Natural killer cell (primary cell): ENCODE measurements around the gene RARG. TPM values are rescaled to one million over a fixed set of nuclear protein-coding genes. Genes with fewer than 3 reads are reported as not detected.

Experiments used
- ATAC-seq, 3 donors: fragments of 150-1000 bp in 2 of 3; fragments of 200-7000 bp in 1 of 3; cut with Tn5 transposase; 1 replicate in 1 of 3; 2 replicates in 2 of 3; pipeline ENCODE4 v1.10.0; 2021; ENCODE audit warnings: mild to moderate bottlenecking in 2 of 3, moderate library complexity in 2 of 3
- DNase-seq, 2 donors: peaks; one replicate each; pipeline versions ENCODE4 v3.0.0 to v3.0.0-alpha.2; 2013 to 2021; ENCODE audit warnings: mixed read lengths in 1 of 2
- H3K27ac ChIP-seq: one replicate; pipeline ENCODE4 v1.5.1; 2013; ENCODE audit warnings: mild to moderate bottlenecking, low read length
- H3K27me3 ChIP-seq: one replicate; pipeline ENCODE4 v1.6.1; 2013; ENCODE audit warnings: low read length; ENCODE audit not compliant: control insufficient read depth, insufficient read depth
- H3K36me3 ChIP-seq: one replicate; pipeline ENCODE4 v1.6.1; 2013; ENCODE audit warnings: low read length; ENCODE audit not compliant: control insufficient read depth, insufficient read depth
- H3K4me1 ChIP-seq: one replicate; pipeline ENCODE4 v1.6.1; 2013; ENCODE audit warnings: low read length; ENCODE audit not compliant: control insufficient read depth, insufficient read depth
- H3K4me3 ChIP-seq: one replicate; pipeline ENCODE4 v1.5.1; 2013; ENCODE audit warnings: low read length
- H3K9me3 ChIP-seq: one replicate; pipeline ENCODE4 v1.6.1; 2013; ENCODE audit warnings: low read length; ENCODE audit not compliant: control insufficient read depth, insufficient read depth
- H3K27ac Mint-ChIP-seq, 2 donors: one replicate each; pipeline ENCODE4 v1.8.0; 2022; ENCODE audit warnings: mild to moderate bottlenecking in 2 of 2, mixed read lengths in 2 of 2, moderate library complexity in 1 of 2
- H3K27me3 Mint-ChIP-seq, 2 donors: one replicate each; pipeline ENCODE4 v1.8.0; 2022; ENCODE audit warnings: low read depth in 2 of 2, mixed read lengths in 2 of 2
- H3K36me3 Mint-ChIP-seq: one replicate; pipeline ENCODE4 v1.8.0; 2022; ENCODE audit warnings: mixed read lengths
- H3K4me1 Mint-ChIP-seq, 2 donors: one replicate each; pipeline ENCODE4 v1.8.0; 2022; ENCODE audit warnings: mixed read lengths in 2 of 2
- H3K4me3 Mint-ChIP-seq: one replicate; pipeline ENCODE4 v1.8.0; 2022; ENCODE audit warnings: mild to moderate bottlenecking, moderate library complexity, mixed read lengths
- H3K9me3 Mint-ChIP-seq, 2 donors: one replicate each; pipeline ENCODE4 v1.8.0; 2022; ENCODE audit warnings: mixed read lengths in 2 of 2
- WGBS: methylation state at CpG from one replicate; pipeline ENCODE4 v1.1.7; 2013; ENCODE audit warnings: missing lambda C conversion rate; ENCODE audit not compliant: insufficient coverage; 5-methylcytosine and 5-hydroxymethylcytosine counted together
- intact Hi-C: fragments of 100-400 bp; cut with micrococcal nuclease; formaldehyde crosslinking; loops from one replicate; pipeline ENCODE4 v1.14.2; 2022
- total RNA-seq, 4 donors: library from RNA; stranded (reverse); fragments of 120-200 nt in 1 of 4; gene quantifications; one replicate each; pipeline versions ENCODE4 v1.2.3 to v1.2.4, GENCODE V29; 2013 to 2022
- TF ChIP-seq, protein P1 (sequence below): fragments of 200-600 bp; IDR thresholded peaks from one replicate; pipeline ENCODE4 v1.8.0; 2022; ENCODE audit warnings: antibody characterized with exemption

RARG gene
- total RNA-seq, 3 donors from 2014 or later (not counting 1 experiment from before 2014, with no cell fraction given), result 24.0 to 30.6 (median 27.5) TPM

DNA sequence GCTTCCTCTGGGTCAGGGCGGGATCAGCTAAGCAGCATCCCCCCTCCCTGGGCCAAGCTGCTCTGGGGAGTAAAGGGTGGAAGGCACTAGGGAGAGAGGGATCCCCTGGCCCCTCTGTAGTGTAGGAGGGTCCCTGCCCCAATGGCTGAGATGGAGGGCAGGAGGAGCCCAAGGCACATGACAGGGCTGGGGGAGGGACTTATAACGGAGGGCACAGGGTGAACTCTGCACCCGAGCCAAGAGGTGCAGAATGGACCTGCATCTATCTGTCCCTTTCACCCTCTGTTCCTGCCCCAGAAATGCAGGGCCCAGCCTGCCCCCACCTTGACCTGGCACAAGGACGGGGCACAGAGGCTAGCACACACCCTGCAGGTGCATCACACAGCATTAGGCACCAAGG is 21.2 kb downstream of the RARG start:
- ATAC-seq, result no peak
- Mint-ChIP-seq H3K4me3 (no peak overlapping the region), H3K27ac (no peak overlapping the region)

DNA sequence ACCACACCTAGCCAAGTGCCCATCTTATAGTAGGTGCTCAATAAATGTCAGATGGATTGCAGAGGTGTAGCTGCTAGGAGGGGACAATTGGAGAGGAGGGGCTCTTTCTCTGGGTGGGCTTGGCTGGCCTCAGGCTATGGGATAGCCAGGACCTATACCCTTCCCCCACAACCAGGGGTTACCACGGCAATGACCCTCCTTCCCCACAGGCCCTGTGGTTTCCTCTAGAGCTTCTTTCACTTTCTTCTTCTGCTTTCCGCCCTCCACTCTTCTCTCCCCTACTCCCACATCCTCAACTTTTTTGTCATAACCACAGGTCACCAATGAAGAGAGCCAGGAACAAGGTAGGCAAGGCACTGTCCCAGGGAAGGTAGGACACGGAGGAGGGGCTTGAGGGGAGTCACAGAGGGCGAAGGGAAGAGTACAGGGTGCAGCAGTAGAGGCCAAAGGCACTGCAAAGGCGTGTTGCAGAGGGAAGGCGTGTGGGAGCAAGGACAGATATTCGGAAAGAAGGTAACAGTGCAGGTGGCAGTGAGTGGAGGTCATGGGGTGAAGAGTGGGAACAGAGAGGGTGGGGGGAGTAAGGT is 23.0 kb downstream of the RARG start:
- Mint-ChIP-seq H3K27ac (peak overlapping the region; percentile 75 to 79), H3K36me3 (no peaks in the 10 kb centered on the region), H3K27me3 (no peaks in the 10 kb centered on the region), H3K4me1 (peaks cover 50 to 76% of the 10 kb centered on the region in 2 donors), H3K9me3 (no peaks in the 10 kb centered on the region), H3K4me3 (peak overlapping the region; percentile 86)
- H3K27ac ChIP-seq, result peak overlapping the region; percentile 9
- peaks cover 33% of the 10 kb centered on the region for H3K36me3 ChIP-seq
- intact Hi-C loops, result loop anchor here (5.0 to 10.0 kb wide), 2 partner anchors 52 to 296 kb away; partner anchors contain the start of genes NPFF and TARBP2
- H3K9me3 ChIP-seq, result no peaks in the 10 kb centered on the region
- peak in 1 of 2 donors; percentile 59 for DNase-seq
- ATAC-seq, result peak in 2 of 3 donors; percentile 25
- WGBS, result 5% methylated on average over 7 of the region's 7 CpGs
- H3K4me1 ChIP-seq, result peaks cover 69% of the 10 kb centered on the region
- TF ChIP-seq, protein P1, sequence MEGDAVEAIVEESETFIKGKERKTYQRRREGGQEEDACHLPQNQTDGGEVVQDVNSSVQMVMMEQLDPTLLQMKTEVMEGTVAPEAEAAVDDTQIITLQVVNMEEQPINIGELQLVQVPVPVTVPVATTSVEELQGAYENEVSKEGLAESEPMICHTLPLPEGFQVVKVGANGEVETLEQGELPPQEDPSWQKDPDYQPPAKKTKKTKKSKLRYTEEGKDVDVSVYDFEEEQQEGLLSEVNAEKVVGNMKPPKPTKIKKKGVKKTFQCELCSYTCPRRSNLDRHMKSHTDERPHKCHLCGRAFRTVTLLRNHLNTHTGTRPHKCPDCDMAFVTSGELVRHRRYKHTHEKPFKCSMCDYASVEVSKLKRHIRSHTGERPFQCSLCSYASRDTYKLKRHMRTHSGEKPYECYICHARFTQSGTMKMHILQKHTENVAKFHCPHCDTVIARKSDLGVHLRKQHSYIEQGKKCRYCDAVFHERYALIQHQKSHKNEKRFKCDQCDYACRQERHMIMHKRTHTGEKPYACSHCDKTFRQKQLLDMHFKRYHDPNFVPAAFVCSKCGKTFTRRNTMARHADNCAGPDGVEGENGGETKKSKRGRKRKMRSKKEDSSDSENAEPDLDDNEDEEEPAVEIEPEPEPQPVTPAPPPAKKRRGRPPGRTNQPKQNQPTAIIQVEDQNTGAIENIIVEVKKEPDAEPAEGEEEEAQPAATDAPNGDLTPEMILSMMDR, result no peak
- peak overlapping the region; percentile 3 for H3K4me3 ChIP-seq
- H3K27me3 ChIP-seq, result no peaks in the 10 kb centered on the region

More for the DNA sequence above, 21.2 kb downstream of the RARG start:
- peaks cover 57 to 75% of the 10 kb centered on the region in 2 donors for H3K4me1 Mint-ChIP-seq
- WGBS, result 90% methylated on average over 4 of the region's 4 CpGs
- H3K27ac ChIP-seq, result no peak overlapping the region
- no peaks in the 10 kb centered on the region for H3K27me3 ChIP-seq
- no peak for DNase-seq
- H3K4me1 ChIP-seq, result peaks cover 62% of the 10 kb centered on the region
- no peaks in the 10 kb centered on the region for H3K9me3 ChIP-seq
- H3K27me3 Mint-ChIP-seq, result no peaks in the 10 kb centered on the region
- H3K36me3 ChIP-seq, result peaks cover 42% of the 10 kb centered on the region
- TF ChIP-seq, protein P1, result no peak
- H3K36me3 Mint-ChIP-seq, result no peaks in the 10 kb centered on the region
- H3K4me3 ChIP-seq, result no peak overlapping the region
- H3K9me3 Mint-ChIP-seq, result no peaks in the 10 kb centered on the region
- intact Hi-C loops, result no loop called here

GRCh38 chr12:53208435-53208834 is 23.6 kb downstream of the RARG start:
- no peaks in the 10 kb centered on the region for H3K36me3 Mint-ChIP-seq
- H3K4me1 Mint-ChIP-seq, result peaks cover 47 to 71% of the 10 kb centered on the region in 2 donors
- no peak overlapping the region for H3K4me3 ChIP-seq

More at GRCh38 chr12:53208435-53208834, 23.6 kb downstream of the RARG start:
- H3K27me3 Mint-ChIP-seq, result no peaks in the 10 kb centered on the region
- H3K9me3 Mint-ChIP-seq, result no peaks in the 10 kb centered on the region
- Histone ChIP-seq H3K9me3 (no peaks in the 10 kb centered on the region), H3K4me1 (peaks cover 66% of the 10 kb centered on the region), H3K27ac (peak overlapping the region; percentile 9), H3K36me3 (peaks cover 29% of the 10 kb centered on the region), H3K27me3 (no peaks in the 10 kb centered on the region)
- no peak for DNase-seq
- peak overlapping the region; percentile 86 for H3K4me3 Mint-ChIP-seq
- 50% methylated on average over 2 of the region's 2 CpGs for WGBS
- TF ChIP-seq, protein P1, result no peak
- intact Hi-C loops, result loop anchor here (5.0 to 10.0 kb wide), 2 partner anchors 51 to 296 kb away; partner anchors contain the start of genes NPFF and TARBP2
- peak overlapping the region; percentile 75 to 79 for H3K27ac Mint-ChIP-seq
- ATAC-seq, result no peak
